Measurements from ENCODE around the gene PLD4. TPM values are rescaled to one million over a fixed set of nuclear protein-coding genes. Genes with fewer than 3 reads are reported as not detected.
"Not testable (repeated sequence)": the region's sequence is repeated elsewhere in the genome, so short reads cannot be mapped to it uniquely, and the experiment has no call there.

Gene PLD4
- polyA plus RNA-seq, 1 donor: 11.1 TPM

GRCh38 chr14:104899781-104900180 is 24.9 kb upstream of the PLD4 start:
- Histone ChIP-seq H3K27me3 (ENCODE audit: control insufficient read depth, insufficient read depth, low read length) (peaks cover 9% of the 10 kb centered on the region), H3K27ac (ENCODE audit: low read length) (no peak overlapping the region), H3K9me3 (ENCODE audit: control insufficient read depth, low read depth, low read length) (no peaks in the 10 kb centered on the region), H3K4me1 (ENCODE audit: control insufficient read depth, insufficient read depth, low read length) (no peaks in the 10 kb centered on the region), H3K36me3 (ENCODE audit: control insufficient read depth, insufficient read depth, low read length) (peaks cover 2% of the 10 kb centered on the region), H3K4me3 (ENCODE audit: low read length) (no peak overlapping the region)
- no CpG with 5 or more reads among the region's 2 CpGs for WGBS (ENCODE audit: insufficient coverage, low lambda C conversion rate)
- DNase-seq: no peak

- Histone ChIP-seq H3K27ac (ENCODE audit: low read length) (no peak overlapping the region), H3K27me3 (ENCODE audit: control insufficient read depth, insufficient read depth, low read length) (peaks cover 10% of the 10 kb centered on the region), H3K9me3 (ENCODE audit: control insufficient read depth, low read depth, low read length) (no peaks in the 10 kb centered on the region), H3K4me3 (ENCODE audit: low read length) (no peak overlapping the region), H3K36me3 (ENCODE audit: control insufficient read depth, insufficient read depth, low read length) (no peaks in the 10 kb centered on the region), H3K4me1 (ENCODE audit: control insufficient read depth, insufficient read depth, low read length) (no peaks in the 10 kb centered on the region)
- 91% methylated on average over 6 of the region's 12 CpGs for WGBS (ENCODE audit: insufficient coverage, low lambda C conversion rate)
- no peak for DNase-seq
Observed at GRCh38 chr14:104900639-104901512, 23.8 kb upstream of the PLD4 start.

- peaks cover 13% of the 10 kb centered on the region for H3K27me3 ChIP-seq (ENCODE audit: control insufficient read depth, insufficient read depth, low read length)
- WGBS (ENCODE audit: insufficient coverage, low lambda C conversion rate): 90% methylated on average over 2 of the region's 7 CpGs
- H3K9me3 ChIP-seq (ENCODE audit: control insufficient read depth, low read depth, low read length): no peaks in the 10 kb centered on the region
- H3K4me3 ChIP-seq (ENCODE audit: low read length): no peak overlapping the region
- H3K27ac ChIP-seq (ENCODE audit: low read length): no peak overlapping the region
- no peaks in the 10 kb centered on the region for H3K36me3 ChIP-seq (ENCODE audit: control insufficient read depth, insufficient read depth, low read length)
- no peak for DNase-seq
- H3K4me1 ChIP-seq (ENCODE audit: control insufficient read depth, insufficient read depth, low read length): no peaks in the 10 kb centered on the region
Observed at GRCh38 chr14:104903990-104904389, 20.7 kb upstream of the PLD4 start.

GRCh38 chr14:104904650-104905578 is 19.8 kb upstream of the PLD4 start:
- H3K36me3 ChIP-seq (ENCODE audit: control insufficient read depth, insufficient read depth, low read length); H3K27ac ChIP-seq (ENCODE audit: low read length); DNase-seq; H3K4me1 ChIP-seq (ENCODE audit: control insufficient read depth, insufficient read depth, low read length); H3K4me3 ChIP-seq (ENCODE audit: low read length); H3K9me3 ChIP-seq (ENCODE audit: control insufficient read depth, low read depth, low read length): not testable (repeated sequence)
- WGBS (ENCODE audit: insufficient coverage, low lambda C conversion rate): 72% methylated on average over 2 of the region's 38 CpGs
- H3K27me3 ChIP-seq (ENCODE audit: control insufficient read depth, insufficient read depth, low read length): peaks cover 13% of the 10 kb centered on the region

- not testable (repeated sequence) for H3K36me3 ChIP-seq (ENCODE audit: control insufficient read depth, insufficient read depth, low read length); H3K4me3 ChIP-seq (ENCODE audit: low read length); H3K4me1 ChIP-seq (ENCODE audit: control insufficient read depth, insufficient read depth, low read length); H3K27ac ChIP-seq (ENCODE audit: low read length); H3K9me3 ChIP-seq (ENCODE audit: control insufficient read depth, low read depth, low read length); DNase-seq
- no CpG with 5 or more reads among the region's 28 CpGs for WGBS (ENCODE audit: insufficient coverage, low lambda C conversion rate)
- peaks cover 13% of the 10 kb centered on the region for H3K27me3 ChIP-seq (ENCODE audit: control insufficient read depth, insufficient read depth, low read length)
Observed at GRCh38 chr14:104905579-104905933, 19.1 kb upstream of the PLD4 start.

- Histone ChIP-seq H3K4me3 (ENCODE audit: low read length) (no peak overlapping the region), H3K36me3 (ENCODE audit: control insufficient read depth, insufficient read depth, low read length) (no peaks in the 10 kb centered on the region), H3K9me3 (ENCODE audit: control insufficient read depth, low read depth, low read length) (peaks cover 3% of the 10 kb centered on the region), H3K4me1 (ENCODE audit: control insufficient read depth, insufficient read depth, low read length) (no peaks in the 10 kb centered on the region), H3K27ac (ENCODE audit: low read length) (no peak overlapping the region), H3K27me3 (ENCODE audit: control insufficient read depth, insufficient read depth, low read length) (peaks cover 14% of the 10 kb centered on the region)
- no peak for DNase-seq
- WGBS (ENCODE audit: insufficient coverage, low lambda C conversion rate): no CpG with 5 or more reads among the region's 1 CpG
Observed at GRCh38 chr14:104908303-104908702, 16.4 kb upstream of the PLD4 start.

- no peak overlapping the region for H3K4me3 ChIP-seq (ENCODE audit: low read length)
- no peak overlapping the region for H3K27ac ChIP-seq (ENCODE audit: low read length)
- H3K36me3 ChIP-seq (ENCODE audit: control insufficient read depth, insufficient read depth, low read length): no peaks in the 10 kb centered on the region
- peaks cover 19% of the 10 kb centered on the region for H3K27me3 ChIP-seq (ENCODE audit: control insufficient read depth, insufficient read depth, low read length)
- H3K4me1 ChIP-seq (ENCODE audit: control insufficient read depth, insufficient read depth, low read length): no peaks in the 10 kb centered on the region
- DNase-seq: no peak
- peaks cover 3% of the 10 kb centered on the region for H3K9me3 ChIP-seq (ENCODE audit: control insufficient read depth, low read depth, low read length)
- WGBS (ENCODE audit: insufficient coverage, low lambda C conversion rate): 89% methylated on average over 3 of the region's 3 CpGs
Observed at GRCh38 chr14:104912053-104912452, 12.6 kb upstream of the PLD4 start.

GRCh38 chr14:104913435-104913834 is 11.2 kb upstream of the PLD4 start:
- no peaks in the 10 kb centered on the region for H3K36me3 ChIP-seq (ENCODE audit: control insufficient read depth, insufficient read depth, low read length)
- no peak overlapping the region for H3K4me3 ChIP-seq (ENCODE audit: low read length)
- WGBS (ENCODE audit: insufficient coverage, low lambda C conversion rate): no CpG with 5 or more reads among the region's 7 CpGs
- peaks cover 16% of the 10 kb centered on the region for H3K27me3 ChIP-seq (ENCODE audit: control insufficient read depth, insufficient read depth, low read length)
- no peaks in the 10 kb centered on the region for H3K4me1 ChIP-seq (ENCODE audit: control insufficient read depth, insufficient read depth, low read length)
- H3K9me3 ChIP-seq (ENCODE audit: control insufficient read depth, low read depth, low read length): peaks cover 3% of the 10 kb centered on the region
- H3K27ac ChIP-seq (ENCODE audit: low read length): no peak overlapping the region
- no peak for DNase-seq

- H3K9me3 ChIP-seq (ENCODE audit: control insufficient read depth, low read depth, low read length): peaks cover 3% of the 10 kb centered on the region
- H3K27me3 ChIP-seq (ENCODE audit: control insufficient read depth, insufficient read depth, low read length): peaks cover 16% of the 10 kb centered on the region
- H3K4me1 ChIP-seq (ENCODE audit: control insufficient read depth, insufficient read depth, low read length): no peaks in the 10 kb centered on the region
- no peak for DNase-seq
- no peak overlapping the region for H3K27ac ChIP-seq (ENCODE audit: low read length)
- no peak overlapping the region for H3K4me3 ChIP-seq (ENCODE audit: low read length)
- no peaks in the 10 kb centered on the region for H3K36me3 ChIP-seq (ENCODE audit: control insufficient read depth, insufficient read depth, low read length)
- no CpG with 5 or more reads among the region's 9 CpGs for WGBS (ENCODE audit: insufficient coverage, low lambda C conversion rate)
Observed at GRCh38 chr14:104917116-104917515, 7.6 kb upstream of the PLD4 start.

GRCh38 chr14:104917993-104918392 is 6.7 kb upstream of the PLD4 start:
- H3K27ac ChIP-seq (ENCODE audit: low read length): no peak overlapping the region
- no peaks in the 10 kb centered on the region for H3K36me3 ChIP-seq (ENCODE audit: control insufficient read depth, insufficient read depth, low read length)
- no peak for DNase-seq
- H3K27me3 ChIP-seq (ENCODE audit: control insufficient read depth, insufficient read depth, low read length): peaks cover 16% of the 10 kb centered on the region
- H3K9me3 ChIP-seq (ENCODE audit: control insufficient read depth, low read depth, low read length): no peaks in the 10 kb centered on the region
- no peaks in the 10 kb centered on the region for H3K4me1 ChIP-seq (ENCODE audit: control insufficient read depth, insufficient read depth, low read length)
- H3K4me3 ChIP-seq (ENCODE audit: low read length): no peak overlapping the region
- WGBS (ENCODE audit: insufficient coverage, low lambda C conversion rate): no CpG with 5 or more reads among the region's 4 CpGs
